CD4-positive, alpha-beta T cell treated with Interleukin-21 for 1 hour (primary cell): ENCODE data around the gene G2E3.

ENCODE experiments used
- DNase-seq: peaks from one replicate; pipeline ENCODE4 v3.0.0-alpha.2; 2020

Gene G2E3

GRCh38 chr14:30657606-30658163 is 98.7 kb downstream of the G2E3 start:
- peak; percentile 17 for DNase-seq

GRCh38 chr14:30658645-30659044 is 99.7 kb downstream of the G2E3 start:
- no peak for DNase-seq

GRCh38 chr14:30669594-30669993 is 110.6 kb downstream of the G2E3 start:
- no peak for DNase-seq
